GM19395 (cell line): ENCODE measurements around the gene GNPDA2.

Experiments used
- ATAC-seq: cut with Tn5 transposase; IDR thresholded peaks from one replicate; pipeline ENCODE4 v1.9.1; 2021; ENCODE audit warnings: mild to moderate bottlenecking, moderate library complexity; ENCODE audit not compliant: unreplicated experiment

Gene GNPDA2

GRCh38 chr4:44684648-44685047 lies 41.7 kb downstream of the GNPDA2 start:
- no peak for ATAC-seq

GRCh38 chr4:44679060-44679459 lies 47.3 kb downstream of the GNPDA2 start:
- peak; percentile 7 for ATAC-seq

GRCh38 chr4:44678094-44679041 lies 48.0 kb downstream of the GNPDA2 start, which contains the start of gene GUF1:
GUF1 (plus strand) TSS chr4:44678420; CDS start chr4:44678623, 203 bp downstream.
- ATAC-seq, result peak; percentile 96

GRCh38 chr4:44675366-44675765 lies 51.0 kb downstream of the GNPDA2 start:
- no peak for ATAC-seq

GRCh38 chr4:44674471-44674870 lies 51.9 kb downstream of the GNPDA2 start:
- ATAC-seq, result no peak

- no peak for ATAC-seq
Observed at GRCh38 chr4:44671636-44672035, 54.7 kb downstream of the GNPDA2 start.

GRCh38 chr4:44670506-44671199 lies 55.7 kb downstream of the GNPDA2 start:
- no peak for ATAC-seq

GRCh38 chr4:44668526-44668925 lies 57.8 kb downstream of the GNPDA2 start:
- ATAC-seq, result no peak

- ATAC-seq, result no peak
Observed at GRCh38 chr4:44663539-44664263, 62.7 kb downstream of the GNPDA2 start.

GRCh38 chr4:44662623-44663005 lies 63.7 kb downstream of the GNPDA2 start:
- no peak for ATAC-seq

GRCh38 chr4:44661940-44662622 lies 64.3 kb downstream of the GNPDA2 start:
- ATAC-seq, result no peak

GRCh38 chr4:44660396-44660795 lies 66.0 kb downstream of the GNPDA2 start:
- no peak for ATAC-seq

GRCh38 chr4:44652002-44652401 lies 74.4 kb downstream of the GNPDA2 start:
- ATAC-seq, result no peak
